ENCODE measurements around the gene NFIB. TPM values are rescaled to one million over a fixed set of nuclear protein-coding genes. Genes with fewer than 3 reads are reported as not detected.
A peak's percentile ranks its signal among the peaks of the same experiment; 100 is the strongest.

Gene NFIB
- total RNA-seq, 2 donors from 2014 or later: 47.0 to 65.9 TPM

DNA sequence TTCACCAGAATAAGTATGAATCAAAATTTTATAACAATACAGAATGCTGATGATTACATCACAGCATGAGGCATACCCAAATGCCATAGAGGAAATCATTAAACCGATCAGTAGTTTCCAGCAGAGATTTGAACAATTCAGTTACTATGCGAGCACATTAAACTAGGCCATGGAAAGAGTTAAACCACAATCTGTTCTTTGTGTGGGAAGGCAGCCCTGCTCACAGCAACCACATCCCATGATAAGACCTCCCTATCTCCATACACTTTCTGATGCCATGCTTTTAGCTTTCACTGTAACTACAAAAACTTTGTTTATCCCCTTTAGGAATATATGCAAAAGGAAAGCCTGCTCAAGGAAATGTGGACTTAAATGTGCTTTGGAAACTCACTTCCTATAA is 4.5 kb downstream of the NFIB start:
- no peaks in the 10 kb centered on the region for H3K36me3 ChIP-seq (replicated peaks in 1 of 2; ENCODE audit: insufficient read depth in 1 of 2, low read depth in 2 of 2)
- H3K27ac ChIP-seq: peak overlapping the region; percentile 73 to 100 (median 89)
- peak in 2 of 4 donors; percentile 21 to 30 for DNase-seq
- H3K4me1 ChIP-seq: peaks cover 47% of the 10 kb centered on the region
- 3 to 7% methylated on average over 2 of the region's 2 CpGs for WGBS, 2 donors
- no peak overlapping the region for H3K4me3 ChIP-seq
- TF ChIP-seq POLR2A (IDR thresholded peaks at IDR 0.05) (peak in 1 of 3 donors; percentile 31), CTCF (IDR thresholded peaks at IDR 0.05) (no peak)
- ATAC-seq: peak; percentile 19
- H3K9me3 ChIP-seq: no peaks in the 10 kb centered on the region
- intact Hi-C loops (cut with DNase I): no loop called here
- H3K27me3 ChIP-seq: no peaks in the 10 kb centered on the region

- Histone ChIP-seq H3K4me3 (no peak overlapping the region), H3K27me3 (no peaks in the 10 kb centered on the region), H3K4me1 (peaks cover 50% of the 10 kb centered on the region), H3K27ac (peak overlapping the region; percentile 73 to 100 (median 89)), H3K9me3 (no peaks in the 10 kb centered on the region), H3K36me3 (replicated peaks in 1 of 2; ENCODE audit: insufficient read depth in 1 of 2, low read depth in 2 of 2) (no peaks in the 10 kb centered on the region)
- WGBS, 2 donors: 9 to 13% methylated on average over 6 of the region's 6 CpGs
- TF ChIP-seq CTCF (IDR thresholded peaks at IDR 0.05) (no peak), POLR2A (IDR thresholded peaks at IDR 0.05) (no peak)
- ATAC-seq (no peak), DNase-seq (no peak)
- intact Hi-C loops (cut with DNase I): no loop called here
These were observed 5.1 kb downstream of the NFIB start for GRCh38 chr9:14308853-14309145.

- no peaks in the 10 kb centered on the region for H3K36me3 ChIP-seq (replicated peaks in 1 of 2; ENCODE audit: insufficient read depth in 1 of 2, low read depth in 2 of 2)
- DNase-seq (peak; percentile 57 to 78 (median 72)), ATAC-seq (peak; percentile 88)
- H3K9me3 ChIP-seq: no peaks in the 10 kb centered on the region
- peaks cover 56% of the 10 kb centered on the region for H3K4me1 ChIP-seq
- H3K4me3 ChIP-seq: no peak overlapping the region
- no peaks in the 10 kb centered on the region for H3K27me3 ChIP-seq
- H3K27ac ChIP-seq: peak overlapping the region; percentile 73 to 100 (median 89)
- 10 to 14% methylated on average over 9 of the region's 9 CpGs for WGBS, 2 donors
- TF ChIP-seq POLR2A (IDR thresholded peaks at IDR 0.05) (peak in 2 of 3 donors; percentile 59 to 74), CTCF (IDR thresholded peaks at IDR 0.05) (no peak)
- intact Hi-C loops (cut with DNase I): no loop called here
These were observed 5.7 kb downstream of the NFIB start for GRCh38 chr9:14307989-14308852.

- intact Hi-C loops (cut with DNase I): no loop called here
- 41 to 43% methylated on average over 26 of the region's 26 CpGs for WGBS, 2 donors
- H3K27ac ChIP-seq: peak overlapping the region; percentile 73 to 100 (median 89)
These were observed 7.0 kb downstream of the NFIB start for GRCh38 chr9:14306672-14307660.

More at GRCh38 chr9:14306672-14307660, 7.0 kb downstream of the NFIB start:
- Histone ChIP-seq H3K4me3 (no peak overlapping the region), H3K4me1 (peaks cover 69% of the 10 kb centered on the region), H3K9me3 (no peaks in the 10 kb centered on the region), H3K36me3 (replicated peaks in 1 of 2; ENCODE audit: insufficient read depth in 1 of 2, low read depth in 2 of 2) (no peaks in the 10 kb centered on the region), H3K27me3 (no peaks in the 10 kb centered on the region)
- ATAC-seq: peak; percentile 20
- TF ChIP-seq CTCF (IDR thresholded peaks at IDR 0.05) (peak in 1 of 7 experiments; percentile 16), POLR2A (IDR thresholded peaks at IDR 0.05) (no peak)
- peak in 3 of 4 donors; percentile 23 to 54 (median 28) for DNase-seq

Measured in body of pancreas (tissue), 4 donors.